PC-3 (cell line): ENCODE measurements around the gene ITGB4. TPM values are rescaled to one million over a fixed set of nuclear protein-coding genes. Genes with fewer than 3 reads are reported as not detected.

ENCODE experiments used
- ATAC-seq: fragments of 200-7000 bp; cut with Tn5 transposase; 2 replicates; pipeline ENCODE4 v1.9.1; 2020; ENCODE audit warnings: mild to moderate bottlenecking, moderate library complexity
- BruUV-seq: library from RNA; stranded (reverse); fragments of 400-500 nt; replicated peaks from 2 replicates; lab custom pipeline; 2021; lab: Mats Ljungman, UMichigan
- CTCF ChIA-PET: fragments of 300-600 bp; sonication (Branson Sonifier 250); formaldehyde crosslinking; loops from one replicate; lab custom pipeline; 2022; ENCODE audit warnings: antibody characterized with exemption; lab: Charles Lee
- POLR2A ChIA-PET: fragments of 300-600 bp; sonication (Branson Sonifier 250); formaldehyde crosslinking; loops from one replicate; lab custom pipeline; 2022; ENCODE audit warnings: antibody characterized with exemption; ENCODE audit not compliant: unreplicated experiment; lab: Charles Lee
- DNase-seq: peaks from one replicate; pipeline ENCODE4 v3.0.0-alpha.2; 2015
- H2AFZ ChIP-seq: fragments of 300-600 bp; sonication (generic); 2 replicates; pipeline ENCODE4 v1.6.0; 2016; ENCODE audit warnings: antibody characterized with exemption, low read length
- H3F3A ChIP-seq: fragments of 300-600 bp; sonication (generic); one replicate; pipeline ENCODE4 v1.6.0; 2017; ENCODE audit warnings: antibody characterized with exemption, low read length, control low read depth, mild to moderate bottlenecking; ENCODE audit not compliant: unreplicated experiment
- H3K27ac ChIP-seq: fragments of 300-600 bp; sonication (generic); 2 replicates; pipeline ENCODE4 v1.5.1; 2016; ENCODE audit warnings: mild to moderate bottlenecking, low read length
- H3K27me3 ChIP-seq: fragments of 300-600 bp; sonication (generic); 2 replicates; pipeline ENCODE4 v1.6.1; 2016; ENCODE audit warnings: low read length, mixed read lengths
- H3K36me3 ChIP-seq: fragments of 300-600 bp; sonication (generic); 2 replicates; pipeline ENCODE4 v1.6.1; 2016; ENCODE audit warnings: low read depth, mixed run types, low read length, mixed read lengths
- H3K4me1 ChIP-seq: fragments of 300-600 bp; sonication (generic); 2 replicates; pipeline ENCODE4 v1.5.1; 2016; ENCODE audit warnings: low read length; ENCODE audit not compliant: insufficient read depth
- H3K4me2 ChIP-seq: fragments of 300-600 bp; sonication (generic); 2 replicates; pipeline ENCODE4 v1.6.0; 2016; ENCODE audit warnings: low read length
- H3K4me3 ChIP-seq: fragments of 300-600 bp; sonication (generic); 2 replicates; pipeline ENCODE4 v1.5.1; 2016; ENCODE audit warnings: mild to moderate bottlenecking, low read length, mixed read lengths
- H3K79me2 ChIP-seq: fragments of 300-600 bp; sonication (generic); 2 replicates; pipeline ENCODE4 v1.6.1; 2017; ENCODE audit warnings: low read length, mixed read lengths
- H3K9ac ChIP-seq: fragments of 300-600 bp; sonication (generic); 2 replicates; pipeline ENCODE4 v1.6.0; 2016; ENCODE audit warnings: mild to moderate bottlenecking, low read length
- H3K9me2 ChIP-seq: fragments of 300-600 bp; sonication (generic); replicated peaks from 2 replicates; pipeline ENCODE4 v1.6.1; 2016; ENCODE audit warnings: mixed run types, low read length, mixed read lengths
- H3K9me3 ChIP-seq: fragments of 300-600 bp; sonication (generic); 2 replicates; pipeline ENCODE4 v1.6.1; 2016; ENCODE audit warnings: low read length, mixed read lengths
- H4K20me1 ChIP-seq: fragments of 300-600 bp; sonication (generic); 2 replicates; pipeline ENCODE4 v1.6.1; 2016; ENCODE audit warnings: low read length, mixed read lengths
- EZH2 ChIP-seq: fragments of 300-600 bp; sonication (generic); IDR thresholded peaks from one replicate; pipeline ENCODE4 v1.6.1; 2017; ENCODE audit warnings: antibody characterized with exemption, mild to moderate bottlenecking, low read length; ENCODE audit not compliant: unreplicated experiment
- EZH2phosphoT487 ChIP-seq: fragments of 300-600 bp; sonication (generic); IDR thresholded peaks from 2 replicates; pipeline ENCODE4 v1.6.1; 2018; ENCODE audit warnings: mild to moderate bottlenecking, antibody characterized with exemption, low read length, borderline replicate concordance
- intact Hi-C: fragments of 100-400 bp; cut with micrococcal nuclease; formaldehyde crosslinking; loops from 2 replicates; pipeline ENCODE4 v1.9.0; 2023
- total RNA-seq: library from RNA; depleted of rRNA; stranded (reverse); fragments of >200 nt; gene quantifications from 2 replicates; pipeline ENCODE4 v1.2.3, GENCODE V29; 2014
- TF ChIP-seq, protein P1 (sequence below): fragments of 300-600 bp; sonication (generic); conservative IDR thresholded peaks from 2 replicates; pipeline ENCODE4 v1.5.1; 2017; ENCODE audit warnings: antibody characterized with exemption, low read depth, mild to moderate bottlenecking, low read length

ITGB4 gene
- total RNA-seq, 1 experiment from 2014 or later = 273 TPM

DNA sequence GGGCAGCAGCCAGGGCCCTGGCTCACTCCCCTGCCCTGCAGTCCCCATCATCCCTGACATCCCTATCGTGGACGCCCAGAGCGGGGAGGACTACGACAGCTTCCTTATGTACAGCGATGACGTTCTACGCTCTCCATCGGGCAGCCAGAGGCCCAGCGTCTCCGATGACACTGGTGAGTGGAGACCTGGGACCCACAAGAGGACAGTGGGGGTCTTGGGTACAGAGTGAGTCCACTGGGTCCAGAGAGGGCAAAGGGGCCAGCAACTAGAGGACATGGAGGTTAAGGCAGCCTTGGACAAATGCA is 31.1 kb downstream of the ITGB4 start:
- no peak overlapping the region for H3K9ac ChIP-seq
- no TSS peak for BruUV-seq
- H3K9me2 ChIP-seq = no peaks in the 10 kb centered on the region
- POLR2A ChIA-PET = no interaction called here
- CTCF ChIA-PET = interaction anchor here (1.1 kb wide), 1 partner anchor 73 kb away, joined by 3 read pairs; no protein-coding TSS in a partner anchor
- no peak overlapping the region for H3K4me2 ChIP-seq
- H3K79me2 ChIP-seq = no peaks in the 10 kb centered on the region
- intact Hi-C loops = no loop called here
- H3K9me3 ChIP-seq = no peaks in the 10 kb centered on the region
- no peak for TF ChIP-seq EZH2phosphoT487
- TF ChIP-seq EZH2 = no peak
- TF ChIP-seq, protein P1, sequence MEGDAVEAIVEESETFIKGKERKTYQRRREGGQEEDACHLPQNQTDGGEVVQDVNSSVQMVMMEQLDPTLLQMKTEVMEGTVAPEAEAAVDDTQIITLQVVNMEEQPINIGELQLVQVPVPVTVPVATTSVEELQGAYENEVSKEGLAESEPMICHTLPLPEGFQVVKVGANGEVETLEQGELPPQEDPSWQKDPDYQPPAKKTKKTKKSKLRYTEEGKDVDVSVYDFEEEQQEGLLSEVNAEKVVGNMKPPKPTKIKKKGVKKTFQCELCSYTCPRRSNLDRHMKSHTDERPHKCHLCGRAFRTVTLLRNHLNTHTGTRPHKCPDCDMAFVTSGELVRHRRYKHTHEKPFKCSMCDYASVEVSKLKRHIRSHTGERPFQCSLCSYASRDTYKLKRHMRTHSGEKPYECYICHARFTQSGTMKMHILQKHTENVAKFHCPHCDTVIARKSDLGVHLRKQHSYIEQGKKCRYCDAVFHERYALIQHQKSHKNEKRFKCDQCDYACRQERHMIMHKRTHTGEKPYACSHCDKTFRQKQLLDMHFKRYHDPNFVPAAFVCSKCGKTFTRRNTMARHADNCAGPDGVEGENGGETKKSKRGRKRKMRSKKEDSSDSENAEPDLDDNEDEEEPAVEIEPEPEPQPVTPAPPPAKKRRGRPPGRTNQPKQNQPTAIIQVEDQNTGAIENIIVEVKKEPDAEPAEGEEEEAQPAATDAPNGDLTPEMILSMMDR = no peak
- H2AFZ ChIP-seq = no peak overlapping the region
- no peaks in the 10 kb centered on the region for H3F3A ChIP-seq
- no peak for DNase-seq
- no peak overlapping the region for H3K4me3 ChIP-seq
- H3K27me3 ChIP-seq = no peaks in the 10 kb centered on the region
- no peak overlapping the region for H3K27ac ChIP-seq
- H4K20me1 ChIP-seq = no peaks in the 10 kb centered on the region
- no peaks in the 10 kb centered on the region for H3K4me1 ChIP-seq
- H3K36me3 ChIP-seq = peaks cover 66% of the 10 kb centered on the region
- ATAC-seq = no peak

DNA sequence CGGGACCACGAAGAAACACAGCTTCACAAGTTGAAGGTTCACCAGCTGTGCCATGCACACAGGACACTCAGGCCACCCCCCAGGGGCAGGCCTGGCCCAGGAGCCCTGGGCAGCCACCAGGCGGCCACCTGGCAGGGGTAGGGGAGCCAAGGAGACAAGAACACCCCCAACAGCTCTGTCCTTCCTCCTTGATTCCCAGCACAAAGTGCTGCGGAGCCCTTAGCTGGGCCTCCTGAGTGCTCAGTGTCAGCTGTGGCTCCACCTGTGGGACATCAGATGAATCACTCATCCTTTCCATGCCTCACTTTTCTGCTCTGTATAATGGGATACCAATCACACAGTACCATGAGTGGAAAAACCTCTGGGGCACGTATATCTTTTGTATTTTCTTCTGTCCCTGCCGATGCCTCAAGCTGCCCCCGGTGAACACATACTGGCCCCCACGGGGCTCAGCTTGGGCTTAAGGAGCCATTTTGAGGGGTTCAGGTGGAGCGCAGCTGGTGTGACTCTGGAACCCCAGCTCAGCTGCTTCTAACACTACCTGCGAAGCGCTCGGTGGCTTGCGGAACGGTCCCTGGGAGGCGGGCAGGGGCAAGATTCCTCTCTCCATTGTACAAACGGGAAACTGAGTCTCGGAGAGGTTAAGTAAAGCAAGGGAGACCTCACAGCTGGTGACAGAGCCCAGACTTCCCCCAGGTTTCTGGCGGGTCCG is 31.7 kb downstream of the ITGB4 start:
- TF ChIP-seq, protein P1 = no peak
- TF ChIP-seq EZH2phosphoT487 (no peak), EZH2 (no peak)
- intact Hi-C loops = no loop called here
- Histone ChIP-seq H3K9ac (no peak overlapping the region), H2AFZ (no peak overlapping the region), H3K36me3 (peaks cover 69% of the 10 kb centered on the region), H3K4me2 (no peak overlapping the region), H3K79me2 (no peaks in the 10 kb centered on the region), H4K20me1 (no peaks in the 10 kb centered on the region), H3K4me1 (no peaks in the 10 kb centered on the region), H3K9me3 (no peaks in the 10 kb centered on the region), H3F3A (no peaks in the 10 kb centered on the region), H3K27ac (no peak overlapping the region), H3K4me3 (no peak overlapping the region), H3K9me2 (no peaks in the 10 kb centered on the region), H3K27me3 (no peaks in the 10 kb centered on the region)
- ATAC-seq = no peak
- no TSS peak for BruUV-seq
- ChIA-PET POLR2A (no interaction called here), CTCF (interaction anchor here (0.7 to 1.1 kb wide), 2 partner anchors 74 to 78 kb away, joined by 3 read pairs; no protein-coding TSS in a partner anchor)
- no peak for DNase-seq
